Measurements from ENCODE around the gene TNFSF15. TPM values are rescaled to one million over a fixed set of nuclear protein-coding genes. Genes with fewer than 3 reads are reported as not detected.

Gene TNFSF15
- total RNA-seq (under 1 TPM; 0.10 to 0.34 (median 0.24) TPM), polyA plus RNA-seq (under 1 TPM; 0.02 to 0.53 TPM)
- long read RNA-seq, donor 1, full-length matches to known transcripts: 1 of 1 reads
- long read RNA-seq, donor 1, partial matches to known transcripts: 0 of 1 reads
- long read RNA-seq, donor 1, other reads (novel, unspliced or antisense): 0 of 1 reads
- long read RNA-seq, donor 2: 0 reads
- long read RNA-seq, donor 3: 0 reads

- DNase-seq: peak in 3 of 5 donors; percentile 8 to 41 (median 19)
- H3K36me3 ChIP-seq: no peaks in the 10 kb centered on the region
- H3K4me1 ChIP-seq (ENCODE audit: insufficient read depth): peaks cover 3% of the 10 kb centered on the region
- WGBS, 3 donors: 11 to 16% (median 15%) methylated on average over 8 of the region's 8 CpGs
- H3K9me3 ChIP-seq: no peaks in the 10 kb centered on the region
- no peak within 1 kb of the TSS for H3K4me3 ChIP-seq
- H3K27ac ChIP-seq: no peak within 1 kb of the TSS
- TF ChIP-seq CTCF (IDR thresholded peaks at IDR 0.05): no peak
- TF ChIP-seq POLR2A (IDR thresholded peaks at IDR 0.05): no peak
- no peaks in the 10 kb centered on the region for H3K27me3 ChIP-seq
- intact Hi-C loops (cut with DNase I): no loop called here
Measured at GRCh38 chr9:114805670-114806525, at the start of gene TNFSF15. TSS of gene TNFSF15 (minus strand) at chr9:114806039. CDS start at chr9:114806012, 27 bp downstream.

GRCh38 chr9:114855488-114855887 lies 49.6 kb upstream of the TNFSF15 start:
- Histone ChIP-seq H3K9me3 (no peaks in the 10 kb centered on the region), H3K27ac (no peak overlapping the region), H3K27me3 (no peaks in the 10 kb centered on the region), H3K4me1 (ENCODE audit: insufficient read depth) (no peaks in the 10 kb centered on the region), H3K4me3 (no peak overlapping the region), H3K36me3 (no peaks in the 10 kb centered on the region)
- TF ChIP-seq EP300 (IDR thresholded peaks at IDR 0.05) (no peak), CTCF (IDR thresholded peaks at IDR 0.05) (no peak), POLR2A (IDR thresholded peaks at IDR 0.05) (no peak)
- no peak for DNase-seq
- intact Hi-C loops (cut with DNase I): no loop called here
- WGBS, 3 donors: 39 to 65% (median 58%) methylated on average over 2 of the region's 2 CpGs

GRCh38 chr9:114854736-114855355 lies 49.0 kb upstream of the TNFSF15 start:
- Histone ChIP-seq H3K27ac (no peak overlapping the region), H3K9me3 (no peaks in the 10 kb centered on the region), H3K4me3 (no peak overlapping the region), H3K36me3 (no peaks in the 10 kb centered on the region), H3K4me1 (ENCODE audit: insufficient read depth) (no peaks in the 10 kb centered on the region), H3K27me3 (no peaks in the 10 kb centered on the region)
- WGBS, 3 donors: 90 to 93% (median 92%) methylated on average over 7 of the region's 7 CpGs
- intact Hi-C loops (cut with DNase I): no loop called here
- TF ChIP-seq POLR2A (IDR thresholded peaks at IDR 0.05): no peak
- no peak for TF ChIP-seq CTCF (IDR thresholded peaks at IDR 0.05)
- TF ChIP-seq EP300 (IDR thresholded peaks at IDR 0.05): no peak
- DNase-seq: no peak

GRCh38 chr9:114853071-114853855 lies 47.4 kb upstream of the TNFSF15 start:
- Histone ChIP-seq H3K9me3 (no peaks in the 10 kb centered on the region), H3K36me3 (no peaks in the 10 kb centered on the region), H3K27me3 (no peaks in the 10 kb centered on the region), H3K4me3 (no peak overlapping the region), H3K27ac (no peak overlapping the region), H3K4me1 (ENCODE audit: insufficient read depth) (no peaks in the 10 kb centered on the region)
- intact Hi-C loops (cut with DNase I): no loop called here
- WGBS, 3 donors: 70 to 79% (median 75%) methylated on average over 3 of the region's 3 CpGs
- no peak for TF ChIP-seq POLR2A (IDR thresholded peaks at IDR 0.05)
- no peak for TF ChIP-seq CTCF (IDR thresholded peaks at IDR 0.05)
- no peak for DNase-seq

Measured in ovary (tissue), 10 donors.